MM.1S (cell line): ENCODE data around the gene BZW2.

ENCODE experiments used
- DNase-seq: peaks from one replicate; pipeline ENCODE4 v3.0.0-alpha.2; 2015
- H2AFZ ChIP-seq: fragments of 300-600 bp; sonication (generic); 2 replicates; pipeline ENCODE4 v1.6.0; 2016; ENCODE audit warnings: antibody characterized with exemption, low read length
- H3F3A ChIP-seq: fragments of 300-600 bp; sonication (generic); 2 replicates; pipeline ENCODE4 v1.6.1; 2016; ENCODE audit warnings: mild to moderate bottlenecking, antibody characterized with exemption, low read length, moderate library complexity, mixed read lengths; ENCODE audit not compliant: insufficient read depth
- H3K27ac ChIP-seq: fragments of 300-600 bp; sonication (generic); 2 replicates; pipeline ENCODE4 v1.5.1; 2016; ENCODE audit warnings: mild to moderate bottlenecking, low read length
- H3K27me3 ChIP-seq: fragments of 300-600 bp; sonication (generic); replicated peaks from 2 replicates; pipeline ENCODE4 v1.6.0; 2016; ENCODE audit warnings: low read length; ENCODE audit not compliant: insufficient read depth
- H3K36me3 ChIP-seq: fragments of 300-600 bp; sonication (generic); replicated peaks from 2 replicates; pipeline ENCODE4 v1.6.1; 2016; ENCODE audit warnings: mild to moderate bottlenecking, low read length, mixed read lengths; ENCODE audit not compliant: insufficient read depth
- H3K4me1 ChIP-seq: fragments of 300-600 bp; sonication (generic); 2 replicates; pipeline ENCODE4 v1.6.1; 2016; ENCODE audit warnings: low read length, mixed read lengths
- H3K4me2 ChIP-seq: fragments of 300-600 bp; sonication (generic); 2 replicates; pipeline ENCODE4 v1.6.0; 2016; ENCODE audit warnings: low read depth, low read length
- H3K4me3 ChIP-seq: fragments of 300-600 bp; sonication (generic); 2 replicates; pipeline ENCODE4 v1.5.1; 2016; ENCODE audit warnings: low read length, mixed read lengths
- H3K79me2 ChIP-seq: fragments of 300-600 bp; sonication (generic); 2 replicates; pipeline ENCODE4 v1.6.1; 2016; ENCODE audit warnings: mixed run types, low read length, mixed read lengths
- H3K9ac ChIP-seq: fragments of 300-600 bp; sonication (generic); 2 replicates; pipeline ENCODE4 v1.6.1; 2016; ENCODE audit warnings: low read length, mixed read lengths
- H3K9me2 ChIP-seq: fragments of 300-600 bp; sonication (generic); replicated peaks from 2 replicates; pipeline ENCODE4 v1.6.1; 2016; ENCODE audit warnings: mild to moderate bottlenecking, low read length, mixed read lengths; ENCODE audit not compliant: insufficient read depth
- H3K9me3 ChIP-seq: fragments of 300-600 bp; sonication (generic); replicated peaks from 2 replicates; pipeline ENCODE4 v1.6.1; 2016; ENCODE audit warnings: mild to moderate bottlenecking, low read length, mixed read lengths; ENCODE audit not compliant: insufficient read depth
- H4K20me1 ChIP-seq: fragments of 300-600 bp; sonication (generic); 2 replicates; pipeline ENCODE4 v1.6.1; 2016; ENCODE audit warnings: mild to moderate bottlenecking, low read length, moderate library complexity, mixed read lengths; ENCODE audit not compliant: insufficient read depth
- CTCF ChIP-seq: fragments of 300-600 bp; sonication (generic); IDR thresholded peaks from 2 replicates; pipeline ENCODE4 v1.5.1; 2016; ENCODE audit warnings: antibody characterized with exemption, low read length, mixed read lengths
- EZH2 ChIP-seq: fragments of 300-600 bp; sonication (generic); optimal IDR thresholded peaks from 2 replicates; pipeline ENCODE3; 2017; ENCODE audit warnings: low read depth, mild to moderate bottlenecking, antibody characterized with exemption, low read length, mixed read lengths
- EZH2phosphoT487 ChIP-seq: fragments of 300-600 bp; sonication (generic); IDR thresholded peaks from 2 replicates; pipeline ENCODE4 v1.6.1; 2018; ENCODE audit warnings: antibody characterized with exemption, low read length

Gene BZW2

GRCh38 chr7:16652240-16652583, 6.2 kb downstream of the BZW2 start:
- H3K79me2 ChIP-seq, result peaks cover 99% of the 10 kb centered on the region
- peaks cover 18% of the 10 kb centered on the region; the same call in 1 of the 2 replicates for H4K20me1 ChIP-seq

GRCh38 chr7:16652888-16653287, 6.9 kb downstream of the BZW2 start:
- no peaks in the 10 kb centered on the region for H3F3A ChIP-seq
- H3K9me2 ChIP-seq, result no peaks in the 10 kb centered on the region
- H3K36me3 ChIP-seq, result no peaks in the 10 kb centered on the region
- no peak overlapping the region for H3K27ac ChIP-seq
- no peaks in the 10 kb centered on the region for H3K27me3 ChIP-seq
- no peak for DNase-seq
- H3K9ac ChIP-seq, result no peak overlapping the region
- H3K4me2 ChIP-seq, result no peak overlapping the region
- H2AFZ ChIP-seq, result no peak overlapping the region
- H3K4me1 ChIP-seq, result peaks cover 9% of the 10 kb centered on the region; the same call in 1 of the 2 replicates
- peaks cover 99% of the 10 kb centered on the region for H3K79me2 ChIP-seq
- H3K4me3 ChIP-seq, result no peak overlapping the region
- no peaks in the 10 kb centered on the region for H3K9me3 ChIP-seq
- peaks cover 18% of the 10 kb centered on the region; the same call in 1 of the 2 replicates for H4K20me1 ChIP-seq
- TF ChIP-seq EZH2 (no peak), CTCF (no peak), EZH2phosphoT487 (no peak)

More at GRCh38 chr7:16652240-16652583, 6.2 kb downstream of the BZW2 start:
- DNase-seq, result no peak
- Histone ChIP-seq H3K4me1 (peaks cover 16% of the 10 kb centered on the region; the same call in 1 of the 2 replicates), H3K36me3 (no peaks in the 10 kb centered on the region), H2AFZ (no peak overlapping the region), H3K9me3 (no peaks in the 10 kb centered on the region), H3K27me3 (no peaks in the 10 kb centered on the region), H3K4me3 (no peak overlapping the region), H3K9ac (no peak overlapping the region), H3K4me2 (no peak overlapping the region), H3K9me2 (no peaks in the 10 kb centered on the region), H3F3A (no peaks in the 10 kb centered on the region), H3K27ac (no peak overlapping the region)
- TF ChIP-seq EZH2phosphoT487 (no peak), CTCF (no peak), EZH2 (no peak)

GRCh38 chr7:16655394-16655793, 9.4 kb downstream of the BZW2 start:
- Histone ChIP-seq H3K36me3 (no peaks in the 10 kb centered on the region), H3K4me1 (no peaks in the 10 kb centered on the region), H3F3A (no peaks in the 10 kb centered on the region), H3K4me2 (no peak overlapping the region), H3K9ac (no peak overlapping the region), H3K4me3 (no peak overlapping the region), H3K27ac (no peak overlapping the region), H3K9me3 (no peaks in the 10 kb centered on the region), H3K27me3 (no peaks in the 10 kb centered on the region), H4K20me1 (peaks cover 3% of the 10 kb centered on the region; the same call in 1 of the 2 replicates), H2AFZ (no peak overlapping the region), H3K9me2 (no peaks in the 10 kb centered on the region), H3K79me2 (peaks cover 90% of the 10 kb centered on the region)
- TF ChIP-seq EZH2 (no peak), CTCF (no peak), EZH2phosphoT487 (no peak)
- DNase-seq, result no peak
